PC-9 (cell line): ENCODE results near the gene CTPS2.
"Not testable (repeated sequence)": the region's sequence is repeated elsewhere in the genome, so short reads cannot be mapped to it uniquely, and the experiment has no call there.

Experiments
- EZH2 ChIP-seq: fragments of 200-600 bp; sonication (generic); IDR thresholded peaks from 2 replicates; pipeline ENCODE4 v1.8.0; 2017; ENCODE audit warnings: antibody characterized with exemption, low read depth
- TF ChIP-seq, protein P1 (sequence below): fragments of 200-600 bp; sonication (generic); conservative IDR thresholded peaks from 2 replicates; pipeline ENCODE4 v1.6.1; 2017; ENCODE audit warnings: mixed run types, antibody characterized with exemption, mild to moderate bottlenecking, moderate library complexity

DNA sequence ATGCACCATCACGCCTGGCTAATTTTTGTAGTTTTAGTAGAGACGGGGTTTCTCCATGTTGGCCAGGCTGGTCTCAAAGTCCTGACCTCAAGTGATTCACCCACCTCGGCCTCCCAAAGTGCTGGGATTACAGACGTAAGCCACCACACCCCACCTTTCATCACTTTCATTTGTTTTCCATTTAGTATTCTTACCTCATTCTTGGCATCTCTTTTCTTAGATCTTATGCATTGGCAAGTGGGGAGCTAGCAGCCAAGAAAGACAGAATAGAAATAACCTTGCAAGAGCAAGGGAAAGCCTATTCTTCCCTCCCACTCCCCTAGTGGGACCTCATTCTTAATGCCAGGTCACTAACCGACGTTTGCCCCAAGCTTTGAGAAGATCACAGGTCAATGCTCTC, 84.0 kb downstream of the CTPS2 start:
- TF ChIP-seq, protein P1, sequence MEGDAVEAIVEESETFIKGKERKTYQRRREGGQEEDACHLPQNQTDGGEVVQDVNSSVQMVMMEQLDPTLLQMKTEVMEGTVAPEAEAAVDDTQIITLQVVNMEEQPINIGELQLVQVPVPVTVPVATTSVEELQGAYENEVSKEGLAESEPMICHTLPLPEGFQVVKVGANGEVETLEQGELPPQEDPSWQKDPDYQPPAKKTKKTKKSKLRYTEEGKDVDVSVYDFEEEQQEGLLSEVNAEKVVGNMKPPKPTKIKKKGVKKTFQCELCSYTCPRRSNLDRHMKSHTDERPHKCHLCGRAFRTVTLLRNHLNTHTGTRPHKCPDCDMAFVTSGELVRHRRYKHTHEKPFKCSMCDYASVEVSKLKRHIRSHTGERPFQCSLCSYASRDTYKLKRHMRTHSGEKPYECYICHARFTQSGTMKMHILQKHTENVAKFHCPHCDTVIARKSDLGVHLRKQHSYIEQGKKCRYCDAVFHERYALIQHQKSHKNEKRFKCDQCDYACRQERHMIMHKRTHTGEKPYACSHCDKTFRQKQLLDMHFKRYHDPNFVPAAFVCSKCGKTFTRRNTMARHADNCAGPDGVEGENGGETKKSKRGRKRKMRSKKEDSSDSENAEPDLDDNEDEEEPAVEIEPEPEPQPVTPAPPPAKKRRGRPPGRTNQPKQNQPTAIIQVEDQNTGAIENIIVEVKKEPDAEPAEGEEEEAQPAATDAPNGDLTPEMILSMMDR: not testable (repeated sequence)
- TF ChIP-seq EZH2: not testable (repeated sequence)
